Tibial nerve (tissue), 4 donors: Measurements from ENCODE around the gene PTPRM. TPM values are rescaled to one million over a fixed set of nuclear protein-coding genes. Genes with fewer than 3 reads are reported as not detected.

ENCODE experiments used
- DNase-seq, 2 donors: peaks; one replicate each; pipeline ENCODE4 v3.0.0-alpha.2; 2019; ENCODE audit warnings: low spot score in 2 of 2
- H3K27ac ChIP-seq, 4 donors: fragments of 200-600 bp; sonication (generic) in 3 of 4; one replicate each; pipeline ENCODE4 v1.5.1; 2017 to 2019; ENCODE audit warnings: mild to moderate bottlenecking in 1 of 4
- H3K27me3 ChIP-seq, 2 donors: fragments of 200-600 bp; sonication (generic) in 1 of 2; one replicate each; pipeline versions ENCODE4 v1.5.1 to v1.6.0; 2017 to 2019
- H3K36me3 ChIP-seq, 3 donors: fragments of 200-600 bp; sonication (generic); one replicate each; pipeline ENCODE4 v1.5.1; 2018 to 2019
- H3K4me1 ChIP-seq, 4 donors: fragments of 200-600 bp; sonication (generic) in 3 of 4; one replicate each; pipeline ENCODE4 v1.5.1; 2017 to 2019
- H3K4me3 ChIP-seq, 4 donors: fragments of 200-600 bp; sonication (generic) in 3 of 4; one replicate each; pipeline ENCODE4 v1.5.1; 2017 to 2019; ENCODE audit warnings: mild to moderate bottlenecking in 1 of 4, moderate library complexity in 1 of 4
- H3K9me3 ChIP-seq, 4 donors: fragments of 200-600 bp; sonication (generic) in 3 of 4; one replicate each; pipeline ENCODE4 v1.5.1; 2017 to 2019
- CTCF ChIP-seq, 5 experiments: fragments of 200-600 bp in 3 of 5; fragments of 450-650 bp in 2 of 5; sonication (generic) in 3 of 5; IDR thresholded peaks; one replicate each; pipeline ENCODE4 v1.5.1; 2016 to 2019; ENCODE audit warnings: antibody characterized with exemption in 5 of 5, mild to moderate bottlenecking in 3 of 5, moderate library complexity in 2 of 5
- EP300 ChIP-seq, 2 donors: sonication (generic); formaldehyde crosslinking; IDR thresholded peaks; one replicate each; pipeline ENCODE4 v1.6.1; 2017; ENCODE audit warnings: antibody characterized with exemption in 2 of 2, mild to moderate bottlenecking in 1 of 2
- POLR2A ChIP-seq, 2 donors: fragments of 450-650 bp; IDR thresholded peaks; one replicate each; pipeline ENCODE4 v1.6.1; 2017; ENCODE audit warnings: antibody characterized with exemption in 2 of 2, mild to moderate bottlenecking in 2 of 2, moderate library complexity in 2 of 2
- WGBS, 2 donors: methylation state at CpG; one replicate each; pipeline ENCODE4 v1.1.5; 2018; 5-methylcytosine and 5-hydroxymethylcytosine counted together
- total RNA-seq, 4 donors: library from RNA; depleted of rRNA; stranded (reverse); fragments of >200 nt; gene quantifications; one replicate each; pipeline ENCODE4 v1.1.0, GENCODE V29; 2016

Gene PTPRM
- total RNA-seq, 4 donors from 2014 or later, result 62.2 to 92.4 (median 80.7) TPM

- Histone ChIP-seq H3K27ac (no peak overlapping the region), H3K4me1 (peaks cover 0 to 11% (median 0%) of the 10 kb centered on the region in 4 donors), H3K27me3 (no peaks in the 10 kb centered on the region), H3K9me3 (no peaks in the 10 kb centered on the region), H3K4me3 (no peak overlapping the region), H3K36me3 (no peaks in the 10 kb centered on the region)
- TF ChIP-seq POLR2A (IDR thresholded peaks at IDR 0.05), result no peak
- 88 to 95% methylated on average over 4 of the region's 4 CpGs for WGBS, 2 donors
- DNase-seq, result no peak
These were observed 12.9 kb downstream of the PTPRM start for GRCh38 chr18:7579918-7580542.

GRCh38 chr18:7584646-7585275 is 17.6 kb downstream of the PTPRM start:
- no peak overlapping the region for H3K4me3 ChIP-seq
- no peaks in the 10 kb centered on the region for H3K36me3 ChIP-seq
- H3K27me3 ChIP-seq, result no peaks in the 10 kb centered on the region
- no peak overlapping the region for H3K27ac ChIP-seq
- no peaks in the 10 kb centered on the region for H3K9me3 ChIP-seq
- peaks cover 0 to 13% (median 0%) of the 10 kb centered on the region in 4 donors for H3K4me1 ChIP-seq
- no peak for DNase-seq
- TF ChIP-seq EP300 (IDR thresholded peaks at IDR 0.05) (no peak), POLR2A (IDR thresholded peaks at IDR 0.05) (no peak), CTCF (IDR thresholded peaks at IDR 0.05) (no peak)
- WGBS, 2 donors, result 53 to 66% methylated on average over 7 of the region's 7 CpGs

- H3K4me3 ChIP-seq, result no peak overlapping the region
- no peak overlapping the region for H3K27ac ChIP-seq
- DNase-seq, result no peak
- TF ChIP-seq EP300 (IDR thresholded peaks at IDR 0.05), result no peak
- TF ChIP-seq CTCF (IDR thresholded peaks at IDR 0.05), result no peak
- no peak for TF ChIP-seq POLR2A (IDR thresholded peaks at IDR 0.05)
- H3K4me1 ChIP-seq, result peaks cover 0 to 13% (median 0%) of the 10 kb centered on the region in 4 donors
- H3K27me3 ChIP-seq, result no peaks in the 10 kb centered on the region
- H3K9me3 ChIP-seq, result no peaks in the 10 kb centered on the region
- H3K36me3 ChIP-seq, result no peaks in the 10 kb centered on the region
- 46 to 53% methylated on average over 4 of the region's 4 CpGs for WGBS, 2 donors
These were observed 18.2 kb downstream of the PTPRM start for GRCh38 chr18:7585276-7585670.

- TF ChIP-seq CTCF (IDR thresholded peaks at IDR 0.05), result no peak
- TF ChIP-seq EP300 (IDR thresholded peaks at IDR 0.05), result no peak
- TF ChIP-seq POLR2A (IDR thresholded peaks at IDR 0.05), result no peak
- WGBS, 2 donors, result 89 to 100% methylated on average over 1 of the region's 1 CpG
- H3K4me1 ChIP-seq, result peaks cover 0 to 22% (median 0%) of the 10 kb centered on the region in 4 donors
These were observed 19.3 kb downstream of the PTPRM start for GRCh38 chr18:7586379-7586778.

GRCh38 chr18:7590826-7591560 is 23.9 kb downstream of the PTPRM start:
- 50 to 60% methylated on average over 1 of the region's 1 CpG for WGBS, 2 donors
- Histone ChIP-seq H3K4me1 (peaks cover 0 to 9% (median 0%) of the 10 kb centered on the region in 4 donors), H3K27ac (no peak overlapping the region), H3K27me3 (no peaks in the 10 kb centered on the region), H3K36me3 (no peaks in the 10 kb centered on the region), H3K4me3 (no peak overlapping the region), H3K9me3 (no peaks in the 10 kb centered on the region)
- TF ChIP-seq POLR2A (IDR thresholded peaks at IDR 0.05) (no peak), CTCF (IDR thresholded peaks at IDR 0.05) (no peak), EP300 (IDR thresholded peaks at IDR 0.05) (no peak)
- DNase-seq, result no peak

More at GRCh38 chr18:7586379-7586778, 19.3 kb downstream of the PTPRM start:
- DNase-seq, result no peak
- H3K36me3 ChIP-seq, result no peaks in the 10 kb centered on the region
- no peaks in the 10 kb centered on the region for H3K9me3 ChIP-seq
- H3K27ac ChIP-seq, result no peak overlapping the region
- no peaks in the 10 kb centered on the region for H3K27me3 ChIP-seq
- H3K4me3 ChIP-seq, result no peak overlapping the region
